Measurements from ENCODE around the gene RPL3.
"Not testable (repeated sequence)": the region's sequence is repeated elsewhere in the genome, so short reads cannot be mapped to it uniquely, and the experiment has no call there.

The RPL3 gene

DNA sequence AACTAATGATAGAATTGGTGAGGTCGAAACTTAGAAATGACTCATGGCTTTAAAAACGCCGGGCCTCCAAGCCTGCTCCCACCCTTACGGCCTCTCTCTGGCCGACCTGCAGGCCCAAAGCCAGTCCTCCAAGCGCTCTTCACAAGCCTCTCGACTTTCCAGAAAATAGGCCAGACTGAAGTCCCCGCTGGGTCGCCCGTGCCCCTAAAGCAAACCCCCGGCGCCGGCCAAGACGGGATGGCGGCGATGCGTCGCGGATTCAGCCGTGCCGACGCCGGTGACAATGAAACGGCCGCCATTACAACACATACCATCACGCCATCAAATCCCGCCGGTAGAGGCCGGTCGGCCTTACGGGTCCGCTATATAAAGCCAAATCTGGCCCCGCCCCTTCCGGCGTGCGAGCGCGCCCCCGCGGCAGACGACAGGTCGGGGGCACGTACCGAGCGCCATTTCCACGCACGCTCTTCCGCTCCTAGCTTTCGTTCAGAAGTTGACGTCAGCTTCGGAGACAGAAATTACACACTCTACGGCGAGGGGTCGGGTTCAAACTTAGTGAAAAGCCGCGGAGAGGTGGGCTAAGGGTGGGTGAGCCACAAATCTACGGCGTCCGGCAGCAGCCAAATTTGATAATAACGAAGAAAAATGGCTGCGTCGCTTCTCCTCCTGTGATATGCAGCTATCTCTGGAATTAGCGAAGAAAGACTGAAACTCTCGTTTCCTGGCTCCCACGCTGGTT lies at the start of gene RPL3:
TSS of gene RPL3 (minus strand) at position 340 of the 739 bp plus-strand sequence. CDS start at position 314, 26 bp downstream.
- peak; percentile 96 for DNase-seq (ENCODE audit: low spot score)

DNA sequence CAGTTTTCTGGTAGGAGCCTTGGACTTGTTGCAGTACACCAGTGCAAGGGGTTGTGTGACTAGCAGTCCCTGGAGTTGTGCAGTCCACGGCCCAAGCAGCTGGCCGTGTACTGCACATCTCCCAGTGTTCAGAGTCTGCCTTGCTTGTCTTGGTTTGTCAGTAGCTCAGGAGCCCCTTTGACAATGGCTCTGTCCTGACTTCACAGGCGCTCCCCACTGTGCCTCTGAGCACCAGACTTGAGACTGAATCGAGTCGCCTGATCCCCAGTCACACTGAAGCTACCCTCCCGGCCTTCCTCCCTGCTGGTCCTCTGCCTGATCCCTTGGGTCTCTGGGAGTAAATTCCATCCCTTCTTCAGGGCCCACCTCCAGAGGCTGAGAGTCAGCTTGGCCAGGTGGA lies 49.8 kb upstream of the RPL3 start:
- DNase-seq (ENCODE audit: low spot score): no peak

DNA sequence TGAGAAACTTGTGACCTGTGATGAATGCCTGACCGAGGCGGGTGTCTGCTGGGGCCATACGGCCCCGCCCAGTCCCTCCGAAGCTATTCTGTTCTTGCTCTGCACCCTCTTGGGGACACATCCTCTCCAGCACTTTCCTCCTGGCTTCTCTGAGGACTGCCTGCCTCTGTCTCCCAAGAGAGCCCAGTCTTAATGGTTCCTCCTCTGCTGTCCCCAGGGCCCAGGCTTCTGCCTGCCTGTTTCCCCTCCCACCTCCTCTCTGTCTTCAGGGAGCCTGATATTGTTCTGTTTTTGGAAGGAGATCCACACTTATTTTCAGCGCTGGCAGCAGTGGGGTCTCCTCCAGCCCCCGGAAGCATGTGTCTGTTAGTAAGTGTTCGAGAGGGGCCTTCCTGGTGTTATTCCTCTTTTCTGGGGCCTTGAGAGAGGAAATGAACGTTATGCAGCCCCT lies 49.1 kb upstream of the RPL3 start:
- no peak for DNase-seq (ENCODE audit: low spot score)

DNA sequence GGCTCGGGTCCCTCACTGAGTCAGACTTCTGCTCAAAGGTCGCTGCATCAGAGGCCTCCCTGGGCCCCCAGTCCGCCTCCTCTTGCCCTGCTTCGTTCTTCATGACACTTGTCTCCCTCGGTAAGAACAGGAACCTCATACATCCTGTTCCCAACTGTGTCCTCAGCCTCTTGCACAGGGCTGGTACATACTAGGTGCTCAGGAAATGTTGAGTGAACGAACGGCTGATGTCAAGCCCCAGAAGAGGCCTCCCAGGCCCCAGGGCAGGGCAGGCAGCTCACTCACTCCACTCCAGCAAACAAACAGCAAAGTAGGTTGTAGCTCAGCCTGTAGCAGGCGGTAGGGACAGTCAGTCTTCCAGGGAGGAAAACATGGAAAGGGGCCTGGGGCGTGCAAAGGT lies 47.6 kb upstream of the RPL3 start:
- no peak for DNase-seq (ENCODE audit: low spot score)

DNA sequence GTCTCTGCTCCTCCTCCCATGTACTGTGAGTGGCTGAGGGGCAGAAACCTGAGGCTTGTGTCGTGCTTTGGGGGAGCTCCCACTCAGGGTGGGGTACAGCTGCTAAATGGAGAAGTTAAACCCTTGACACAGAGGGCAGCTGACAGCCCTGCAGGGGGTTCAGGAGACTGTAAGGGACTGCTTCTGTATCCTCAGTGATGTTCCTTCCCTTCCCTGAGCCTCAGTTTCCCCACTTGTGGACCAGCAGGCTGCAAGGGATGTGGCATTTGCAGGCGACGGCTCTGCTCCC lies 46.0 kb upstream of the RPL3 start:
- DNase-seq (ENCODE audit: low spot score): no peak

DNA sequence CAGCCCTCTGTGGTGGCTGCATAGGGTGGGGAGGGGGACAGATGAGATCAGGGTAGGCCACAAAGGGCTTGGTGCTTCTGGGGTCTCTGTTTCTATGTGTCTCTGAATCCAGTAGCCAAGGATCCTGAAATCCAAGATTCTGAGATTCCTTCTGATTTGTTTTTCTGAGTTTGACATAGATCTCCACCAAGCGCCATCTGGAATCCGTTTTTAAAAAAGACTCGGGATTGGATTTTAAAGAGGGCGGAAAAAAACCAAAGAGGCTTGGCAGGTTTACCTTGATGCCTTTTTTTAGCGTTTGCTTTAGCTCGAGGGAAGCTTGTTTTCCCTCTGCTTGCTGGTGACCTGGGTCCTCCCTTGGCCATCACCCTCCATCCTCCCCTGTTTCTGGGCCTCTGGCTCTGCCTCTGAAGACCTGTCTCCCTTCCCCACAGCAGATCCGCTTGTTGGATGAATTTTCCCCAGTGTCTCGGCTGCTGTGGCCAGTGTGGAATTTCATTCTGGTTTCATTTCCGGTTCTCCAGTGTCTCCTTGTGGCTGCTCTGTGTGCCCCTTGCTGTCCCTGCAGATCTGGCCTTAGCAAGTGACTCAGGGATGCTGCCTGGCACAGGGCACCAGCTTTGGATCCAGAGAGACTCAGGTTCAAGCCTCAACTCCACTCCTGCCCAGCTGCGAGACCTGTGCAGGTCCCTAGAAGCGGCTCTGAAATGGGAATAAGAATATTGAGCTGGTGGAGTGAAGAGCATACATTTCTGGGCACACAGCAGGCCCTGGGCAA lies 45.5 kb upstream of the RPL3 start:
- DNase-seq (ENCODE audit: low spot score): peak; percentile 40

DNA sequence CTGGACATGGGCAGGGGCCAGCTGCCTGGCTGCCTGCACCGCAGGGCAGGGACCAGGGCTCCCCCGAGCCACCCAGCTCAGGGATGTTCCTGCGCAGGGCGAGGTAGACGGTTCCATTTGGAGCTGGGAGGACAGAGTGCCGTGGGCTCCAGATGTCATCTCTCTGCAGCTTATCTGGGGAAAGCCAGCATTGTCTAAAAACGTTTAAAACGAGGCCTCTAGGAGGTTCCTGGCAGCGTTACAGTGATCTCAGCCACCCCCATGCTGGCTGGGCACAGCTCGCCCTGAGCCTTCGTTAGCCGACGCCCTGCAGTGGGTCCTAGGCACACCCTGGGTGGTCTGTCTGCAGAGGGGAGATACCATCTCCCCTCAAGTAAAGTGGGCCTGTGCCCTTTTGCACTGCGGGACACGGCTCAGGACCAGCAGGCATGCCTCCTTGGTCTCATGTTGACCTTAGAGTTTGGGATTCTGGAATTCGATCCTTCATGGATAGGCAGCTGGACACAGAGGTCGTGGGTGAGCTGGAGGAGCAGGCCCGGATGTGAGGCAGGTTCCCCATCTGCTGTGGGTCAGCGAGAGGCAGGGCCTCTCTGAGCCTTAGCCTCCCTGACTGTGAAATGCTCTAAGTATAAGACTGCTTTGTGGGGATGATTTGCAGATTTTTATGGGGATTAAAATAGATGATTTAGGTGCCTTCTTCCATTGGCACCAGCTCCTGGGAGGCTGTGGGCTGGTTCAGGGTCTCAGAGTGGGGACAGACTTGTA lies 44.5 kb upstream of the RPL3 start:
- peak; percentile 71 for DNase-seq (ENCODE audit: low spot score)

DNA sequence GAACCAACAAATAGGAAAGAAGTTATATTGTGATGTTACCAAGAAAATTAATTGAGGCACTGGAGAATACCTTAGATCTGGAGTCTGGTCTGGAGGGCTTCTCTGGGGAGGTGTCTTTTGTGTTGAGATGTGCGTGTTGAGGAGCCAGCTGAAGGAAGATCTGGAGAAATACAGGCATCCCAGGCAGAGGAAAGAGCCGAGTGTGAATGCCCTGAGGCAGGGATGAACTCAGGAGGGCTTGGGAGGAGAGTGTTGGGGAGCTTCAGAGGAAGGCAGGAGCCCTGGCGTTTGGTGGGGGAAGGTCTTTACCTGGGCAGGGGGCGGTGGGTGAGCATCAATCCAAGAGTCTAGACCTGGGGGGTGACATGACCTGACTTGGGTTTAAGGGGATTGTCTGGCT lies 43.5 kb upstream of the RPL3 start:
- DNase-seq (ENCODE audit: low spot score): no peak

DNA sequence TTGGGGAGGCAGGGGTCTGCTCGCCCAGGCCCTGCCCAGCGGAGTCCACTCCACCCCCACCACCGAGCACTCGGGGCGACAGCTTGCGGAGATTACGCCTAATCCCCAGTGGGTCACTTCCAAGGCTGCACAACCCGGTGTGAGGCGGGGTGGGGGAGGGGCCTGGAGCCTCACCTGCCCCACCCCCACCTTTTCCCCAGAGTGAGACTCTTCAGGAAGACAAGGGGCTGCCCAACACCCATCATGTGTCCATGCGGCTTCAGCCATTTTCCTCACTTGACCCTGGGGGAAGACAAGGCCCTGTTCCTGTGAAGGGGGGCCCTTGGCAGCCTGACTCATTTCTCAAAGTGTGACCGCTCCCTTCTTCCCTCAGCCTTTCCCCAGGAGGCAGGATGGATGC lies 42.8 kb upstream of the RPL3 start:
- DNase-seq (ENCODE audit: low spot score): no peak

DNA sequence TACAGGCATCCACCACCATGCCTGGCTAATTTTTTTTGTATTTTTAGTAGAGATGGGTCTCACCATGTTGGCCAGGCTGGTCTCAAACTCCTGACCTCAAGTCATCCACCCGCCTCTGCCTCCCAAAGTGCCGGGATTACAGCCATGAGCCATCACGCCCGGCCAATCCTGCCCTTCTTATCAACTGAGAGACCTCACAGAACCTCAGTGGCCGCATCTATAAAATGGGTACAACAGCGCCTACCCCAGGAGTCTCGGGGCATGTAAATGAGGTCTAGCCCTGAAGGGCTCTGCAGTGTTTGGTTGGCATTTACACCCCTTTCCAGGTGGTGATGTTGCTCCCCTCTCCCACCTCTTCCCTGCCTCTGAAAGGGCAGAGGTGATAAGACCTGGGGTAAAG lies 42.1 kb upstream of the RPL3 start:
- no peak for DNase-seq (ENCODE audit: low spot score)

DNA sequence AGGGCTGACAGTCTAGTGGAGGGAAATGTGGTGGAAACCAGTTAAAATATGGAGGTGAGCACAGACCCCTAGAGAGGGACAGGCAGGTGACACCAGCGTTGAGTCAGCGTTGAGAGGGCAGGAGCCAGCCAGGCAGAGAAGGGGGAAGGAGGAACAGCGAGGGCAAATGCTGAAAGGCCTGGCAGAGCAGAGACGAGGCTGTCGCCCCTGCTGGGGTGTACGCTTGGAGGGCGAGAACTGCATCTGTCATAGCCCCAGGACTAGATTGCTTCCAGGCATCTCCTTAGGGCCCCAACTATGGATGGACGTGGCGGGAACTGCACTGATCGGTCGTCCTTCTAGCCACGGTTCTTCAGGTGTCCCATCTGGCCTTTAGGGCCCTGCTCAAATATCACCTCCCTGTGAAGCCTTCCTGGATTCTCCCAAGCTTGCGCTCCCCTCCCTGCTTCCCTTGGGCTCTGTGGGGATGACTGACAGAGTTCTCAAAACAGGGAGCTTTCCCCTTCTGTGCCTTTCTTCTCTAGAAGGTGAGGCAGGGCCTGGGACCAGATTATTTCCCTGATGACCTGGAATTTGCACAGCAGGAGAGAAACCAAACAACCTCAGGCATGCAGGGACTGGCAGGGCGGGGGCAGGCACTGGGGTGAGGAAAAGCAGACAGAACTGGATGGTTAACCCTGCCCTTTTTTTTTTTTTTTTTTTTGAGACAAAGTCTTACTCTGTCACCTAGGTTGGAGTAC lies 41.4 kb upstream of the RPL3 start:
- no peak for DNase-seq (ENCODE audit: low spot score)

DNA sequence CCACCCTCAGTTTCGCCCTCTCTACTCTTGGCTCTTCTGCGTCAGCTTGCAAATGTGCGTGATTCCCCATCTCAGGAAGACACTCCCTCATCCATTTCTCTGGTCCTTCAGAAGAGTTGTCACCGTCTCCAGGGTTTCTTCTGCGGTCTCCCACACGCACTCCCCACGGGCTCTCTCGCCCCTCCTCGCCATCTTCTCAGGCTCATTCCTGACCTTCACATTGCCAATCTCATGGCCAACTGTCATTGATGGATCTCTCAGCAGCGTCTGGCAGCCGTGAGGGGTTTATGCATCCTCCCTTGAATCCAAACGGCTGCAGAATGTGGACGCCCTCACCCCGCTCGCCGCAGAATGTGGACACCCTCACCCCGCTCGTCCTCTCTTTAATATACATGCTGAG lies 40.8 kb upstream of the RPL3 start:
- no peak for DNase-seq (ENCODE audit: low spot score)

DNA sequence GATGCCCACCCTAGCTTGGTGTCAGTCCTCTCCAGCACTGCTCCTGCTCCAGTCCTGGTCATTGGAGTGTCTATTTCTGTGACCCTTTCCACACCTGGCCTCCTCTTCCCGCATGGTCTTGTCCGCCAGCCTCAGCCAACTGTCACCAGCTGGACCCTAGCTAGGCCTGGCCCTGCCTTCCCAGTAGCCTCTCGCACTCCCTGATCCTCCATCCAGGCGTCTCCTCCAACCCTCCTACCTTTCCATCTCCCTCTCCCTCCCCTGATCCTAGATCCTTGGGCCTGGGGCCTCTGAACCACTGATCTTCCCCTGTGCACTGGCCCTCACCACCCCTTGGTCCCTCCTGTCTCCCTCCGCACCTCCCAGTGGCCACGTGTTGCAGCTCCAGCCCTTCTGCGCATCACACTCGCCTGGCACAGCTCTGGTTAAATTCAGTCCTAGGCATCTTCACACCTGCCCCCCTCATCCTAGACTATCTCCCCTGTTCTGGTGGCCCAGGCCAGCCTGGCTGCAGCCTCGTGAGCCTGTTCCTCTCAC lies 40.3 kb upstream of the RPL3 start:
- no peak for DNase-seq (ENCODE audit: low spot score)

DNA sequence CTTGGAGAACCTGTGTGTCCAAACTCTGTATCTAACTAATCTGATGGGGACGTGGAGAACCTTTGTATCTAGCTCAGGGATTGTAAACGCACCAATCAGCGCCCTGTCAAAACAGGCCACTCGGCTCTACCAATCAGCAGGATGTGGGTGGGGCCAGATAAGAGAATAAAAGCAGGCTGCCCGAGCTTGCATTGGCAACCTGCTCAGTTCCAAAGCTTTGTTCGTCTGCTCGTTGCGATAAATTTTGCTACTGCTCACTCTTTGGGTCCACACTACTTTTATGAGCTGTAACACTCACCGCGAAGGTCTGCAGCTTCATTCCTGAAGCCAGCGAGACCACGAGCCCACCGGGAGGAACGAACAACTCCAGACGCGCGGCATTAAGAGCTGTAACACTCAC lies 38.8 kb upstream of the RPL3 start:
- DNase-seq (ENCODE audit: low spot score): not testable (repeated sequence)

DNA sequence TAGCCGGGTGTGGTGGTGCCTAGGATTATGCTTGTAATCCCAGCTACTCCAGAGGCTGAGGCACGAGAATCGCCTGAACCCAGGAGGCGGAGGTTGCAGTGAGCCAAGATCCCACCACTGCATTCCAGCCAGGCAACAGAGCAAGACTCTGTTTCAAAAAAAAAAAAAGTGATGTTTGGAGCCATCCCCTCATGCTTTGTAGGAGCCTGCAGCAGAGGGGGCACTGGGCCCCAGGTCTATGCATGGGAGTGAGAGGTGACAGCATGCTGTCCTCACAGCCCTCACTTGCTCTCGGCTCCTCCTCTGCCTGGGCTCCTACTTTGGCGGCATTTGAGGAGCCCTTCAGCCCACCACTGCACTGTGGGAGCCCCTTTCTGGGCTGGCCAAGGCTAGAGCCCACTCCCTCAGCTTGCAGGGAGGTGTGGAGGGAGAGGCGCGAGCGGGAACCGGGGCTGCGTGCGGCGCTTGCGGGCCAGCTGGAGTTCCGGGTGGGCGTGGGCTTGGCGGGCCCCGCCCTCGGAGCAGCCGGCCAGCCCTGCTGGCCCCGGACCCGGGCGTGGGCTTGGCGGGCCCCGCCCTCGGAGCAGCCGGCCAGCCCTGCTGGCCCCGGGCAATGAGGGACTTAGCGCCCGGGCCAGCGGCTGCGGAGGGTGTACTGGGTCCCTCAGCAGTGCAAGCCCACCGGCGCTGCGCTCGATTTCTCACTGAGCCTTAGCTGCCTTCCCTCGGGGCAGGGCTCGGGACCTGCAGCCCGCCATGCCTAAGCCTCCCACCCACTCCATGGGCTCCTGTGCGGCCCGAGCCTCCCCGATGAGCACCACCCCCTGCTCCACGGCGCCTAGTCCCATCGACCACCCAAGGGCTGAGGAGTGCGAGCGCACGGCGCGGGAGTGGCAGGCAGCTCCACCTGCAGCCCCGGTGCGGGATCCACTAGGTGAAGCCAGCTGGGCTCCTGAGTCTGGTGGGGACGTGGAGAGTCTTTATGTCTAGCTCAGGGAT lies 38.0 kb upstream of the RPL3 start:
- DNase-seq (ENCODE audit: low spot score): not testable (repeated sequence)

DNA sequence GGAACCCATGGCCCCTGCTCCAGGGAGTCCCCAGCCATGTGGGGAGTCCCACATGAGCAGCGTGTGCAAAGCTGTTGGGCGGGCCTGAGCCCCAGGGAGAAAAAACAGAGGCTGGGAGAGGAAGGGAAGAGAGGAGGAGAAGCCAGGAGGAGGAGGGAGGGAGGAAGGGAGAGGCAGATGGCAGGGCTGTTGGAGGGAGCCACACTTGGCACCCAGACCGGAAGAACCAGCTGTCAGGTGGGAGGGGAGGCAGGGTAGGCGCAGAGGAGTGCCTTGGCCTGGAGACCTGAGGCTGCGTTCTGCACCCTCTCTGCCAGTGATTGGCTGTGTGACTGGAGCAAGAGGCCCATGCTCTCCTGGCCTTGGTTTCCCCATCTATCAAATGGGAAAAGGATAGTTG lies 37.0 kb upstream of the RPL3 start:
- no peak for DNase-seq (ENCODE audit: low spot score)

DNA sequence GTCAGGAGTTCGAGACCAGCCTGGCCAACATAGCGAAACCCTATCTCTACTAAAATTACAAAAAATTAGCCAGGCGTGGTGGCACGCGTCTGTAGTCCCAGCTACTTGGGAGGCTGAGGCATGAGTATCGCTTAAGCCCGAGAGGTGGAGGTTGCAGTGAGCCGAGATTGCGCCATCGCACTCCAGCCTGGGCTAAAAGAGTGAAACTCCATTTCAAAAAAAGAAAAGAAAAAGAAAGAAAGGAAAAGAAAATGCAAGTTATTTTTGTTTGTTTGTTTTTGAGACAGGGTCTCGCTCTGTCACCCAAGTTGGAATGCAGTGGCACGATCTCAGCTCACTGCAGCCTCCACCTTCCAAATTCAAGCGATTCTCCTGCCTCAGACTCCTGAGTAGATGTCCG lies 36.4 kb upstream of the RPL3 start:
- DNase-seq (ENCODE audit: low spot score): not testable (repeated sequence)

DNA sequence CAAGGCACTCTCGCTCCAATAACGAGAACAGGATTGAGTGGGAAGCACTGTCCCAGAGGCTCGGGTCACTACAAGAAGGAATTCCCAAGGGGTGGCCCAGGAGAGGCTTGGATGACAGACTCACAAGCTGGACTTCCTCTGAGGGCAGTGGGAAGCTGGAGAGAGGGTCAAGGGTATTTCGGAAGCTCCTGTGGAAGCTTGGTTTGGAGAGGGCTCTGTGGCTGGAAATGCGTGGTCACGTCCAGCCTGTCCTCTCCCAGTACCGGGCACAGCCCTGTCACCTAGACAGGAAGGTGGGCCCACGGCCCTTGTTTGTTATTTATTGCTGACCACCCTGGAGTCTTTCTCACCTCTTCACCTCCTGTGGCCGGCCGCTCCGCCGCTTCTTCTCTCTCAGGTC lies 35.7 kb upstream of the RPL3 start:
- no peak for DNase-seq (ENCODE audit: low spot score)

DNA sequence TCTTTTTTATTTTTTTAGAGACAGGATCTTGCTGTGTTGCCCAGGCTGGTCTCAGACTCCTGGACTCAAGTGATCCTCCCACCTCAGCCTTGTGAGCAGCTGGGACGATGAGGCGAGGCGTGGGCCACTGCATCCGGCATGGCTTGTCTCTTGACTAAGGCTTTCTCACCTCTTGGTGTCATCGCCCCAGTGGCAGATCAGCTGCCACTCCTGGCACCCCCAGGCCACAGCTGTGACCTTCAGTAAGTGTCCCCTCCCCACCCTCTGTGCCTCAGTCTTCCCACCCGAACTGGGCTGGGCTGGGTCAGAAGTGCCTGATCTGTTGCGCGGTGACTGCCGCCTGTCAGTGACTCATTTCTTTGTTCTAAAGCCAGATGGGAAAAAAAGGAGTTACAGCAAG lies 33.9 kb upstream of the RPL3 start:
- no peak for DNase-seq (ENCODE audit: low spot score)

DNA sequence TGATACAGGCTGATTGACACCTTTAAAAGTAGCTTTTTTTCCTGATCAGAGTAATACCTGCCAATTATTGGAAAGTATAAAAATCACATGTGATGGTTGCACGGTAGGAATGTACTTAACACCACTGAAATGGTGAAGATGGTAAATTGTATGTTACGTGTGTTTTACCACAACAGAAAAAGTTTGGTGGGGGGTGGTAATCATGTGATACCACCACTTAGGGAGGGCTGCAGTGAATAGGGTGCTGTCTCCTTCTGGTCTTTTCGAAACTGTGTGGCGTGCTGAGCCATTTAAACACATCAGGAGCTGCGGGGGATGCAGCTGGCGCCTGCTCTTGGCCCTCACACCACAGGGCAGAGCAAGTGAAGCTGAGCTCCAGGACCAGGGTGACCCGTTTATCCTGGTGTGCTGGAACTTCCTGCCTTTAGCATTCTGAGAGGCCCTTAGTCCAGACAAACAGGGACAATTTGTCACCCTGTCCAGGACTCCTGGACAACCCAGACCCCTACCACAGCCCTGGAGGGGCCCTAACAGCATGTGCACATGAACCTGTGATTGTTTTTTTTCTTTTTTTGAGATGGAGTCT lies 33.0 kb upstream of the RPL3 start:
- DNase-seq (ENCODE audit: low spot score): no peak
